Choroid plexus epithelial cell (primary cell): ENCODE results near the gene FRMD8.

Experiments used
- DNase-seq: peaks from one replicate; pipeline ENCODE4 v3.0.0-alpha.2; 2010; ENCODE audit warnings: low read depth
- H3K4me3 ChIP-seq: 2 replicates; pipeline ENCODE4 v1.5.1; 2011; ENCODE audit warnings: low read depth, mild to moderate bottlenecking, control low read depth, low read length, moderate library complexity
- TF ChIP-seq, protein P1 (sequence below): conservative IDR thresholded peaks from 2 replicates; pipeline ENCODE4 v1.5.1; 2011; ENCODE audit warnings: low read depth, mild to moderate bottlenecking, control low read depth, inconsistent platforms, low read length, moderate library complexity

Gene FRMD8

DNA sequence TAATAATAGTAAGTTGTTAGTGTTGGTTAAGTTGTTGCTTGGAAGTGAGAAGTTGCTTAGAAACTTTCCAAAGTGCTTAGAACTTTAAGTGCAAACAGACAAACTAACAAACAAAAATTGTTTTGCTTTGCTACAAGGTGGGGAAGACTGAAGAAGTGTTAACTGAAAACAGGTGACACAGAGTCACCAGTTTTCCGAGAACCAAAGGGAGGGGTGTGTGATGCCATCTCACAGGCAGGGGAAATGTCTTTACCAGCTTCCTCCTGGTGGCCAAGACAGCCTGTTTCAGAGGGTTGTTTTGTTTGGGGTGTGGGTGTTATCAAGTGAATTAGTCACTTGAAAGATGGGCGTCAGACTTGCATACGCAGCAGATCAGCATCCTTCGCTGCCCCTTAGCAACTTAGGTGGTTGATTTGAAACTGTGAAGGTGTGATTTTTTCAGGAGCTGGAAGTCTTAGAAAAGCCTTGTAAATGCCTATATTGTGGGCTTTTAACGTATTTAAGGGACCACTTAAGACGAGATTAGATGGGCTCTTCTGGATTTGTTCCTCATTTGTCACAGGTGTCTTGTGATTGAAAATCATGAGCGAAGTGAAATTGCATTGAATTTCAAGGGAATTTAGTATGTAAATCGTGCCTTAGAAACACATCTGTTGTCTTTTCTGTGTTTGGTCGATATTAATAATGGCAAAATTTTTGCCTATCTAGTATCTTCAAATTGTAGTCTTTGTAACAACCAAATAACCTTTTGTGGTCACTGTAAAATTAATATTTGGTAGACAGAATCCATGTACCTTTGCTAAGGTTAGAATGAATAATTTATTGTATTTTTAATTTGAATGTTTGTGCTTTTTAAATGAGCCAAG lies 38.9 kb downstream of the FRMD8 start:
- DNase-seq: peak; percentile 85
- TF ChIP-seq, protein P1, sequence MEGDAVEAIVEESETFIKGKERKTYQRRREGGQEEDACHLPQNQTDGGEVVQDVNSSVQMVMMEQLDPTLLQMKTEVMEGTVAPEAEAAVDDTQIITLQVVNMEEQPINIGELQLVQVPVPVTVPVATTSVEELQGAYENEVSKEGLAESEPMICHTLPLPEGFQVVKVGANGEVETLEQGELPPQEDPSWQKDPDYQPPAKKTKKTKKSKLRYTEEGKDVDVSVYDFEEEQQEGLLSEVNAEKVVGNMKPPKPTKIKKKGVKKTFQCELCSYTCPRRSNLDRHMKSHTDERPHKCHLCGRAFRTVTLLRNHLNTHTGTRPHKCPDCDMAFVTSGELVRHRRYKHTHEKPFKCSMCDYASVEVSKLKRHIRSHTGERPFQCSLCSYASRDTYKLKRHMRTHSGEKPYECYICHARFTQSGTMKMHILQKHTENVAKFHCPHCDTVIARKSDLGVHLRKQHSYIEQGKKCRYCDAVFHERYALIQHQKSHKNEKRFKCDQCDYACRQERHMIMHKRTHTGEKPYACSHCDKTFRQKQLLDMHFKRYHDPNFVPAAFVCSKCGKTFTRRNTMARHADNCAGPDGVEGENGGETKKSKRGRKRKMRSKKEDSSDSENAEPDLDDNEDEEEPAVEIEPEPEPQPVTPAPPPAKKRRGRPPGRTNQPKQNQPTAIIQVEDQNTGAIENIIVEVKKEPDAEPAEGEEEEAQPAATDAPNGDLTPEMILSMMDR: no peak
- H3K4me3 ChIP-seq: peak overlapping the region; percentile 77

DNA sequence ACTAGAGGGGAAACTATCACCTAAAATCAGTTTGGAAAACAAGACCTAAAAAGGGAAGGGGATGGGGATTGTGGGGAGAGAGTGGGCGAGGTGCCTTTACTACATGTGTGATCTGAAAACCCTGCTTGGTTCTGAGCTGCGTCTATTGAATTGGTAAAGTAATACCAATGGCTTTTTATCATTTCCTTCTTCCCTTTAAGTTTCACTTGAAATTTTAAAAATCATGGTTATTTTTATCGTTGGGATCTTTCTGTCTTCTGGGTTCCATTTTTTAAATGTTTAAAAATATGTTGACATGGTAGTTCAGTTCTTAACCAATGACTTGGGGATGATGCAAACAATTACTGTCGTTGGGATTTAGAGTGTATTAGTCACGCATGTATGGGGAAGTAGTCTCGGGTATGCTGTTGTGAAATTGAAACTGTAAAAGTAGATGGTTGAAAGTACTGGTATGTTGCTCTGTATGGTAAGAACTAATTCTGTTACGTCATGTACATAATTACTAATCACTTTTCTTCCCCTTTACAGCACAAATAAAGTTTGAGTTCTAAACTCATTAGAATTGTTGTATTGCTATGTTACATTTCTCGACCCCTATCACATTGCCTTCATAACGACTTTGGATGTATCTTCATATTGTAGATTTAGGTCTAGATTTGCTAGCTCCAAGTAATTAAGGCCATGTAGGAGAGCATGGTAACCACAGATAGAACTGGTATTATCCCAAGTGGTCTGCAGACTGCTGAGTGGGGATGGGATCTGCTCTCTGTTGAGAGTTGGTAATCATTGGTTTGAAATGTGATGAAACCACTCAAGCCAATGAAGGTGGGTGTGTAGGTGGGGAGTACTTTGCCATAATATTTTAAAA lies 39.8 kb downstream of the FRMD8 start:
- peak overlapping the region; percentile 77 for H3K4me3 ChIP-seq
- TF ChIP-seq, protein P1: no peak
- peak; percentile 82 for DNase-seq

DNA sequence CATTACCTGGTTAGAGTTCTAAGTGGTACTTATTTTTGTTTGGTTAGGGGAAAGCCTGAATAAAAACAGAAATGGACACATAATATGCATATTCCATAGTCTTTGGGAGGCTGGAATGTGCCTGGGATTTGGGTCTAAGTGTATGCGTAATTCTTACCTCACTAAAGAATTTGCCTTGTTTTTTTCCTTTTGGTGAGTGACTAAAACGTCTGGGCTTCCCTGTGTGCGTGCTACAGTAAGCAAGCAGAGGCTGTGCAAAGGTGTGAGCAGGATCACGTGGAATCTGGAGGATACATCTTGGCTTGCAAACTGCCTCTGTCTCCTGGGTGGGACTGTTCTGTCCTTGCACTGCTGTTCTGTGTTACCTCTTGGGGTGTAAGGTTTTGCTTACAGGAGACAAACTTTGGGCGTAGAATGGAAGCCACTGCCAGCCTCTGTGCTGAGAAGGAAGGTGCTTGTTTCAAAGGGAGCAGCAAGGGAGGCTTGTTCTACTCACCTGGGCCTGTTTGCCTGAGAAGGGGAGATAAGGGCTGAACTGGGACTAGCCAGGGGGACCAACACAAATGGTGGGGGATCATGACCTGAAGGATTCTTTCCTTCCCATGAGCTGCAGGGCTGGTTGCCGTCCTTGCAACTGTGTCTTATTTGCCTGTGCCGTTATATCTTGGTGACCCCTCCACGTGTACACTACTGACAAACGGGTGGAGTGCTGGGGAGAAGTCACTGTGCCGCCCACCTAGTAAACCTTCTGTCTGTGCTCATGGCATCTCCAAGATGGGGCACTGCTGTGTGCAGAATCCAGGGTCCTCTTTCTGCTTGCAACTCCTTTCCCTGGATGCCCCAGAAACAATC lies 40.6 kb downstream of the FRMD8 start:
- TF ChIP-seq, protein P1: no peak
- DNase-seq: peak; percentile 86
- peak overlapping the region; percentile 77 for H3K4me3 ChIP-seq

DNA sequence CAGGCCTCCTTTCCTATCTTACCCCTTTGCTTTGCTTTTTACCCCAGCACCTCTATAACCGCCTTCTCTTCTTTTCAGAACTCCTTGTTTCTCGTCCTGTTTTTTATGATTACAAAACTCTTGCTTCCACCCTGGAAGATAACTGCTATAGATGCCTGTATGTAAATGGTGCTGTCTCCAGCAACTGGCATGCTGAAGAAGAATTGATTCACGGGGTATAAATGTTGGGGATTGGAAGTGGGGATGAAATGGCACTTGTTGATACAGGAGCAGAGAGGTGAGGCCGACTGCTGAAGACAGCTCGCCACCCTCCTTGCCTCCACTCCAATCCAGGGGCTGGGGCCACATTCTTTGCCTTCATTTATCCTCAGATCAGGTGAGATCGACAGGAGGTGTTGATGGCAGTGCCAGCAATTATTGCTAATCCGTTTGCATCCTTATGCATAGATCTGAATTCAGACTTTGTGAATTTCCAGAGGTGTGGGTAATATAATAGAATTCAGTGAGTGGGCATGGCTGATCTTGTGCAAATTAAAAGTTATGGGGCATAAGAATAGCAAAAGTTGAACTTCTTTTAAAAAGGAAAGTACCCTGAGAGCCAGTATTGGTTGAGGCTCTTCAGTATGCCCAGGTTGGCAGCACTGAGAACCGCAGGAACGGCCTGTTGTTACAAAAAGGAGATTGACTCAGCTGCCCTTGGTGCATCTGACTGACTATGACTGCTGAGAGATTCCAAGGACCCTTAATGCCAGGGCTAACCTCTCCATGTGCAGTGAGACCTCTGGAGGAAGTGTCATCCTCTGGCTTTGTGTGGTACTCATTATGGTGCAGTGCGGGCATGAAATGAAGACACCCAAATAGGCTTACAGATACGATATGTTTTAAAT lies 41.5 kb downstream of the FRMD8 start:
- H3K4me3 ChIP-seq: peak overlapping the region; percentile 77
- DNase-seq: peak; percentile 87
- TF ChIP-seq, protein P1: no peak

DNA sequence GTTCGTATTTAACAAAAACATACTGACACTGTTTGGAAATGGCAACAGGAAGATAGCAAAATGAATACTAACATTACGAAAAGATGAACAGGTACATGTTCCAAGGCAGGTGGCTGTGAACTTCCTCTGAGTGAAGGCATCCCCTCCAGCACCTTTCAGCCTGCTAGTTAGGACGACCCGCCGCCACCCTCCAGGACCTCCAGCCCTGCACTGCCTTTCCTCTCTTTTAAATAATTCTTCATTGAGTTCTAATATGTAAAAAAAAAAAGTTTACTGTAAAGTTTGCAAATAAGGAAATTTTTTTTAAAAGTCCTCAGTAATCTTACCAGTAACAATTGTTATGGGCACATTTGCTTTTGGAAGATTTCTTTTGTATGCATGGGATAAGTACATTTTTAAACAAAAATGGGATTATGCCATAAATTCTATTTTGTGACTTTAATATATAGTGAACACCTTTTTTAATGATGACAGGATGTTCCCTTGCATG lies 42.2 kb downstream of the FRMD8 start:
- TF ChIP-seq, protein P1: no peak
- H3K4me3 ChIP-seq: peak overlapping the region; percentile 77
- DNase-seq: no peak
